C4-2B (cell line): ENCODE data around the gene WDR53.
"Not testable (repeated sequence)": the region's sequence is repeated elsewhere in the genome, so short reads cannot be mapped to it uniquely, and the experiment has no call there.

ENCODE experiments used
- H3K27ac ChIP-seq: fragments of 450-650 bp; 2 replicates; pipeline ENCODE4 v1.5.1; 2017
- ZFX ChIP-seq: fragments of 450-650 bp; IDR thresholded peaks from 2 replicates; pipeline ENCODE4 v1.6.1; 2017
- TF ChIP-seq, protein P1 (sequence below): fragments of 450-650 bp; conservative IDR thresholded peaks from 2 replicates; pipeline ENCODE4 v1.5.1; 2017; ENCODE audit warnings: mild to moderate bottlenecking

Gene WDR53

DNA sequence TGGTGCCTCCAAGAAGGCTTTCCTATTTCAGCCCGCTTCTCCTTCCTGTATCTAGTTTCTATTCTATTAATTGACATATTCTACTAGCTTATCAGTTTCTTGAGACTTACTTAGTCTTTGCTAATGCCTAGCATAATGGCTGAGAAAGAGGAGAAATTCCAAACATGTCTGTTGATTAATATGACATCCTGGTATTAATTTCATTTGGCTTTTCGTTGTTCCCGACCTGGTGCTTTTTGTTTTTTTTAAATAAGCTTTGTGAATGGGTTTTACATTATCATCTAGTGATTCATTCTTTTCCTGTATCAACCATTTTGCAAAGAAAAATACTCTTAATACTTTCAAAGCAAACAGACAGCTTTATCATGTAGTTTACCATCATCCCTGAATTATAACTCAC, 13.1 kb downstream of the WDR53 start:
- TF ChIP-seq, protein P1, sequence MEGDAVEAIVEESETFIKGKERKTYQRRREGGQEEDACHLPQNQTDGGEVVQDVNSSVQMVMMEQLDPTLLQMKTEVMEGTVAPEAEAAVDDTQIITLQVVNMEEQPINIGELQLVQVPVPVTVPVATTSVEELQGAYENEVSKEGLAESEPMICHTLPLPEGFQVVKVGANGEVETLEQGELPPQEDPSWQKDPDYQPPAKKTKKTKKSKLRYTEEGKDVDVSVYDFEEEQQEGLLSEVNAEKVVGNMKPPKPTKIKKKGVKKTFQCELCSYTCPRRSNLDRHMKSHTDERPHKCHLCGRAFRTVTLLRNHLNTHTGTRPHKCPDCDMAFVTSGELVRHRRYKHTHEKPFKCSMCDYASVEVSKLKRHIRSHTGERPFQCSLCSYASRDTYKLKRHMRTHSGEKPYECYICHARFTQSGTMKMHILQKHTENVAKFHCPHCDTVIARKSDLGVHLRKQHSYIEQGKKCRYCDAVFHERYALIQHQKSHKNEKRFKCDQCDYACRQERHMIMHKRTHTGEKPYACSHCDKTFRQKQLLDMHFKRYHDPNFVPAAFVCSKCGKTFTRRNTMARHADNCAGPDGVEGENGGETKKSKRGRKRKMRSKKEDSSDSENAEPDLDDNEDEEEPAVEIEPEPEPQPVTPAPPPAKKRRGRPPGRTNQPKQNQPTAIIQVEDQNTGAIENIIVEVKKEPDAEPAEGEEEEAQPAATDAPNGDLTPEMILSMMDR = no peak
- TF ChIP-seq ZFX = no peak
- H3K27ac ChIP-seq = no peak overlapping the region

DNA sequence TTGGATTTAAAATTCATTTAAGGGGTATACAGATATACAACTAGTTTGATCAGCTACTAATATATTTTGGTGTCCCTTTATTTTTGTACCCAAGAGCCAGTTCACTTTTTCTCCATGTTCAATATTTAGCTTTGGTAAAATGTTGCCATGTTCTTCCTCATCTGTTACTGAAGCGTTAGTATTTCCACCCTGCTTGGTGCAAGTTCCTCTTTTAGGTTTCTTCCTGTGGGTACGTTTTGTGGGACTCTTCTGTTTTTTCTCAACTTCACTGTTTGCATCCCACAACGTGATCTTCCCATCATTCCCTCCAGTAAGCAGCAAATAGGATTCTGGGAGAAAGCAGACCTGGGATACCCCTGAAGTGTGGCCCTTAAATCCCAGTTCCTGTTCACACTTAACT, 14.1 kb downstream of the WDR53 start:
- TF ChIP-seq, protein P1 = no peak
- TF ChIP-seq ZFX = no peak
- H3K27ac ChIP-seq = no peak overlapping the region

DNA sequence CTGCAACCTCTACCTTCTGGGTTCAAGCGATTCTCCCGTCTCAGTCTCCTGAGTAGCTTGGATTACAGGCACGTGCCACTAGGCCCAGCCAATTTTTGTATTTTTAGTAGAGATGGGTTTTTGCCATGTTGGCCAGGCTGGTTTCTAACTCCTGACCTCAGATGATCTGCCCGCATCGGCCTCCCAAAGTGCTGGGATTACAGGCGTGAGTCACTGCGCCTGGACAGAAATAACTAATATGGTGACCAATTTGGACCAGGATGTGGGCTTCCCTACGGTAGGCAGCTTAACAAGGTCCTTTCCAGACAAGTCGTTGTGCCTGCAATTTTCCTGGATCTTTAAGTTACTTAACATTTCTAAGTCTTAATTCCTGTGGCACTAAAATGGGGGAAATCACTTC, 14.8 kb downstream of the WDR53 start:
- TF ChIP-seq ZFX = no peak
- TF ChIP-seq, protein P1 = no peak
- H3K27ac ChIP-seq = no peak overlapping the region

DNA sequence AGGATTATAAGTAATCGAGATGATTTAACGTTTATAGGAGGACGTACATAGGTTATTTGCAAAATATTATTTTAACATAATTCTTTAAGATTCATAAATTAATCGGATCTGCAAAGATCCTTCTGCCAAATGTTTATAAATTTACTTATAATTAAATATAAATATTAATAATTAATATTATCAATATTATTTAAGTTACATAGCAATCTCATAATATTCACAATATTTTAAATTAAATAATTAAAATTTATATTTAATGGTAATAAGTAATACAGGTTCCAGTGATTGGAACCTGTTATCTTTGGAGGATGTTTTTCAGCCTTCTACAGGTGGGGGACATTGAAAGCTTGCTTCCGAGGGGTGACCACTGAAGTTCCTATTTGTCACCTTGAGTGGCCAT, 16.1 kb downstream of the WDR53 start:
- TF ChIP-seq, protein P1 = no peak
- TF ChIP-seq ZFX = no peak

GRCh38 chr3:196550172-196550571, 18.2 kb downstream of the WDR53 start:
- H3K27ac ChIP-seq = not testable (repeated sequence)

More for the DNA sequence above, 16.1 kb downstream of the WDR53 start:
- H3K27ac ChIP-seq = no peak overlapping the region

DNA sequence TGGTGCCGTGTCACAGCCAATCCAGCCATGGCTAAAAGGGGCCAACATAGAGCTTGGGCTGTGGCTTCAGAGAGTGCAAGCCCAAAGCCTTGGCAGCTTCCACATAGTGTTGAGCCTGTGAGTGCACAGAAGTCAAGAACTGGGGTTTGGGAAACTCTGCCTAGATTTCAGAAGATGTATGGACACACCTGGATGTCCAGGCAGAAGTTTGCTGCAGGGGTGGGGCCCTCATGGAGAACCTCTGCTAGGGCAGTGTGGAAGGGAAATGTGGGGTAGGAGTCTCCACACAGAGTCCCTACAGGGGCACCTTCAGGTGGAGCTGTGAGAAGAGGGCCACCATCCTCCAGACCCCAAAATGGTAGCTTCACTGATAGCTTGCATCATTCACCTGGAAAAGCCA, 19.0 kb downstream of the WDR53 start:
- not testable (repeated sequence) for H3K27ac ChIP-seq

- H3K27ac ChIP-seq = no peak overlapping the region
- TF ChIP-seq, protein P1 = no peak
- no peak for TF ChIP-seq ZFX
Observed at GRCh38 chr3:196547067-196547466, 21.3 kb downstream of the WDR53 start.

DNA sequence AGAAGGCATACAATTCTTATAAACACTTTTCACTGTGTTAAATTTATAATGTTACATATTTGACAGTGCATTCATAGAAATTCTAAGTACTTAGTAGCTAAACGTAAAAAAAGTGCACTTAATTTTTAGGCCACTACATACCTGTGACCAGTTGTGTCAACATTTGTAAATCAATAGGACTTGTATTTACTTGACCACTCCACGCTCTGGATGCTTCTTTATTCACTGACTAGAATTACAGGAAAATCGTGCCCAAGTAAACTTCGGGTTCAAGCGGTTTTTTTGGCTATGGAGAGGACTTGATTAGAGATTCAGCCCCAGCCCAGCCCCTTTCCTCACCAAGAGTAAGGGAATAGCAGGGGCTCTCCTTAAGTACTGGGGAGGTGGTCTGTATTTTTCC, 21.8 kb downstream of the WDR53 start:
- H3K27ac ChIP-seq = no peak overlapping the region
- TF ChIP-seq, protein P1 = no peak
- no peak for TF ChIP-seq ZFX

DNA sequence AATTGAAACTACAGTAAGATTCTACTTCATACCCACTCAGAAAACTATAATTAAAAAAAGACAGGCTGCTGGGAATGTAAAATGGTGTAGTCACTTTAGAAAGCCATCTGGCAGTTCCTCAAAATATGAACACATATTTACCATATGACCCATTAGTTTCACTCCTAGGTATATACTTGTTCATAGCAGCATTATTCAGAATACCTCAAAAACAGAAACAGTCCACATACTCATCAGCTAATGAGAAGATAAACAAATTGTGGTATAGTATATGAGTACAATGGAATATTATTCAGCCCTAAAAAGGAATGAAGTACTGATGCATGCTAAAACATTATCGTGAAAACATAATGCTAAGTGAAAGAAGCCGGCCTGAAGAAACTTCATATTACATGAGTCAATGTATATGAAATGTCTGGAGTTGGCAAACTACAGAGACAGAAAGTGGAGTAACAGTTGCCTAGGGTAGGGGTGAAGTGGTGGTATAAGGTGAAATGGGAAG, 23.8 kb downstream of the WDR53 start:
- TF ChIP-seq, protein P1 = no peak
- TF ChIP-seq ZFX = no peak

More for the DNA sequence above, 23.8 kb downstream of the WDR53 start:
- H3K27ac ChIP-seq = no peak overlapping the region
